ENCODE data around the gene CHRNB1. TPM values are rescaled to one million over a fixed set of nuclear protein-coding genes. Genes with fewer than 3 reads are reported as not detected.

CHRNB1 gene
- polyA plus RNA-seq, 1 donor (not counting 4 experiments of a cell fraction or from before 2014, with no cell fraction given), result 22.0 TPM

DNA sequence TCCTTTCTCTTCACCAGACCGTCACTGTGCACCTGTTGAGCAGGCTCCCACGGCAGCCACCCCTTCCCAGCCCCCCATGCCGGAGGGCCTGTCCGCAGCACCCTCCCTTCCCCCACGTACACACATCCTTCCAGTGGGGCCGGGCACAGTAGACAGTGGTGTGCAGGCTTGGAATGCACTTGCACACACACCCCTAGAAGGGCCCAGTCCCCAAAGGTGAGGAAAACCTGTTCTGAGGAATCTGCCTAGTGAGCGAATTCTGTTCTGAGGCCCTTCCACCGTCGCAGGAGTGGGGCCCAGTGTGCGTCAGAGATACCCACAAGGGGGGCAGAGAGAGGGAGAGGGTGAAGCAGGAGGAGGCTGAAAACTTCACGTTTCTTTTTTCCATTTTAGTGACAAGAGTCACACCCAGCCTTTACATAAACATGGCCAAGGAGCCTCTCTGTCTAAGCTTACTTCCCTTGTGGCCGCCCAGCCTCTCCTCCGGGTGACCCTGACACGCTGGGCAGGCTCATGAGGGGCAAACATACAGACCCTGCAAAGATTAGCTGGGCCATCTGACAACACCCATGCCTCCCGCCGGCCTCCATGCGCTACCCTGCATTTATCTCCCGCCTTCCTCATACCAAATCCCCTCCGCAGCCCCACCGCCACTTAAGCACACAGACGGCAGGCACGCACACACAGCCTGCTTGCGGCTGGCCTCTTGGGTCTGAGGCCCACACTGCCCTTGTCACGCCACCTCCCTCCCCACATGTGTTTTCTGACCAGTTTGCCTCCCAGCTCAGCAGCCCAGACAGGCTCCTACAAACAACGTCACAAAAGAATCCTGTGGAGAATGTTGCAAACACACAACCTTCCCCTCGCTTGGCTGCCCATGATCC, 32.8 kb downstream of the CHRNB1 start:
- H3K9ac ChIP-seq (ENCODE audit: control insufficient read depth, extremely low read depth, insufficient read depth, low read length), result peak overlapping the region; percentile 75
- no peaks in the 10 kb centered on the region for H3K27me3 ChIP-seq (ENCODE audit: control insufficient read depth, extremely low read depth, insufficient read depth, low read length)
- peaks cover 42% of the 10 kb centered on the region for H3K4me1 ChIP-seq (ENCODE audit: control insufficient read depth, extremely low read depth, insufficient read depth, low read length)
- peaks cover 10% of the 10 kb centered on the region for H4K20me1 ChIP-seq (ENCODE audit: control insufficient read depth, extremely low read depth, insufficient read depth, low read length)
- no peak overlapping the region for H2AFZ ChIP-seq (ENCODE audit: control insufficient read depth, low read length)
- peaks cover 6% of the 10 kb centered on the region for H3K9me1 ChIP-seq (ENCODE audit: control insufficient read depth, extremely low read depth, insufficient read depth, low read length)
- H3K79me2 ChIP-seq (ENCODE audit: control insufficient read depth, insufficient read depth, low read length), result peaks cover 63% of the 10 kb centered on the region
- H3K9me3 ChIP-seq (ENCODE audit: control insufficient read depth, low read depth, low read length), result no peaks in the 10 kb centered on the region
- no peak for FAIRE-seq
- DNase-seq (ENCODE audit: low read depth, low spot score), result no peak
- peak overlapping the region; percentile 99 for H3K4me2 ChIP-seq (ENCODE audit: control insufficient read depth, extremely low read depth, insufficient read depth, low read depth, low read length)
- dilution Hi-C loops (cut with MboI; ENCODE audit: extremely low pct_ligation_motif_present, low sequenced_read_pairs), result no loop called here
- H3K4me3 ChIP-seq (ENCODE audit: control insufficient read depth in 2 of 3, extremely low read depth in 1 of 3, insufficient read depth in 2 of 3, low read depth in 1 of 3, low read length in 3 of 3), result peak overlapping the region; percentile 67 to 82 (median 77)
- H3K36me3 ChIP-seq (ENCODE audit: control insufficient read depth in 2 of 2, extremely low read depth in 1 of 2, insufficient read depth in 2 of 2, low read length in 2 of 2), result no peaks in the 10 kb centered on the region
- no peak for TF ChIP-seq EZH2 (IDR thresholded peaks at IDR 0.05; ENCODE audit: low read length)
- TF ChIP-seq, protein P1, sequence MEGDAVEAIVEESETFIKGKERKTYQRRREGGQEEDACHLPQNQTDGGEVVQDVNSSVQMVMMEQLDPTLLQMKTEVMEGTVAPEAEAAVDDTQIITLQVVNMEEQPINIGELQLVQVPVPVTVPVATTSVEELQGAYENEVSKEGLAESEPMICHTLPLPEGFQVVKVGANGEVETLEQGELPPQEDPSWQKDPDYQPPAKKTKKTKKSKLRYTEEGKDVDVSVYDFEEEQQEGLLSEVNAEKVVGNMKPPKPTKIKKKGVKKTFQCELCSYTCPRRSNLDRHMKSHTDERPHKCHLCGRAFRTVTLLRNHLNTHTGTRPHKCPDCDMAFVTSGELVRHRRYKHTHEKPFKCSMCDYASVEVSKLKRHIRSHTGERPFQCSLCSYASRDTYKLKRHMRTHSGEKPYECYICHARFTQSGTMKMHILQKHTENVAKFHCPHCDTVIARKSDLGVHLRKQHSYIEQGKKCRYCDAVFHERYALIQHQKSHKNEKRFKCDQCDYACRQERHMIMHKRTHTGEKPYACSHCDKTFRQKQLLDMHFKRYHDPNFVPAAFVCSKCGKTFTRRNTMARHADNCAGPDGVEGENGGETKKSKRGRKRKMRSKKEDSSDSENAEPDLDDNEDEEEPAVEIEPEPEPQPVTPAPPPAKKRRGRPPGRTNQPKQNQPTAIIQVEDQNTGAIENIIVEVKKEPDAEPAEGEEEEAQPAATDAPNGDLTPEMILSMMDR (optimal IDR thresholded peaks at IDR 0.05 in 1 of 3, IDR thresholded peaks at IDR 0.05 in 1 of 3, conservative IDR thresholded peaks at IDR 0.05 in 1 of 3; ENCODE audit: extremely low read depth in 1 of 3, insufficient read depth in 2 of 3, low read length in 3 of 3), result no peak
- peak overlapping the region; percentile 95 for H3K27ac ChIP-seq (ENCODE audit: control insufficient read depth, insufficient read depth, low read length)

DNA sequence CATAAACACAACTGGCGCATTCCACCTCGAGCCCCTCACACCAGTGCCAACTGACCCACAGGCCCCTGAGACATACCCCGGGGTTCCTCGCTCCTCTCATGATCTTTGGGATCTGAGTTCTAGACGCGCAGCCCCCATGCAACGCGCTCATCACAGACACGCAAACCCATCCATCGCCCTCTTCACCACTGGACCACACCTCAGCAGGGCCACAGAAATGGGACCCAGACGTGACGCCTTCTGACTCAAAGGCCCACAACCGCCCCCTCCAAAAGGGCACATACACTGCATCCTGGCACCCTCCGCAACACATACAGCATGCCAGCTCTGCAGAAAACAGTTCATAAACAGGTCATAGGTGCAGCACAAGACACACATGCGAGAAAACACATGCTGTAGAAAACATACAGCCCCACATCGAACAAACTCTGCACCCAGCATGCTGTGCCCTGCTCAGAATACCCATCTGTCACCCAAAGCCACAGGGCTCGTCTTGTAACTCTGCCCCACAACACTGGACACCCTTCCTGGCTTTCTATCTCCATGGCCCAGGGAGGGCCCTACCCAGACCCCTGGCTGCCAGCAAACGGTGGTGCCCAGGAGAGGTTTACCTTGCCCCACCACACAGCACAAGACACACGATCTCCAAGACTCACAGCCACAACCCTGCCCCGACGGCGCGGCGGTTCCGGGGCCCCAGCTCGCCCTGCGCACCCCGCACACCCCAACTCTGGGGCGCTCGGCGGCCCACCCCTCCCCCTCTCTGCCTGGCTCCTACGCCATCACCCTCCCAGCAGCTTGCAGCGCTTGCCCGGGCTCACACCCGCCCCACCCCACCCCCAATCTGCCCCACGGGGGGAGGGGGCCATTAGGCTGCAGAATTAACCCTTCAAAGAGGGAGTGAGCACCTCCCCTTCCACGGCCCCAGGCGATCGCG, 33.7 kb downstream of the CHRNB1 start:
- Histone ChIP-seq H3K36me3 (ENCODE audit: control insufficient read depth in 2 of 2, extremely low read depth in 1 of 2, insufficient read depth in 2 of 2, low read length in 2 of 2) (no peaks in the 10 kb centered on the region), H2AFZ (ENCODE audit: control insufficient read depth, low read length) (no peak overlapping the region), H3K9ac (ENCODE audit: control insufficient read depth, extremely low read depth, insufficient read depth, low read length) (peak overlapping the region; percentile 75), H3K9me3 (ENCODE audit: control insufficient read depth, low read depth, low read length) (no peaks in the 10 kb centered on the region), H3K4me1 (ENCODE audit: control insufficient read depth, extremely low read depth, insufficient read depth, low read length) (peaks cover 46% of the 10 kb centered on the region), H3K27me3 (ENCODE audit: control insufficient read depth, extremely low read depth, insufficient read depth, low read length) (no peaks in the 10 kb centered on the region), H3K27ac (ENCODE audit: control insufficient read depth, insufficient read depth, low read length) (peak overlapping the region; percentile 95), H3K9me1 (ENCODE audit: control insufficient read depth, extremely low read depth, insufficient read depth, low read length) (peaks cover 6% of the 10 kb centered on the region), H4K20me1 (ENCODE audit: control insufficient read depth, extremely low read depth, insufficient read depth, low read length) (peaks cover 10% of the 10 kb centered on the region), H3K4me2 (ENCODE audit: control insufficient read depth, extremely low read depth, insufficient read depth, low read depth, low read length) (peak overlapping the region; percentile 99), H3K4me3 (ENCODE audit: control insufficient read depth in 2 of 3, extremely low read depth in 1 of 3, insufficient read depth in 2 of 3, low read depth in 1 of 3, low read length in 3 of 3) (peak overlapping the region; percentile 67 to 82 (median 77)), H3K79me2 (ENCODE audit: control insufficient read depth, insufficient read depth, low read length) (peaks cover 56% of the 10 kb centered on the region)
- DNase-seq (ENCODE audit: low read depth, low spot score), result no peak
- dilution Hi-C loops (cut with MboI; ENCODE audit: extremely low pct_ligation_motif_present, low sequenced_read_pairs), result no loop called here
- no peak for TF ChIP-seq EZH2 (IDR thresholded peaks at IDR 0.05; ENCODE audit: low read length)
- TF ChIP-seq, protein P1 (optimal IDR thresholded peaks at IDR 0.05 in 1 of 3, IDR thresholded peaks at IDR 0.05 in 1 of 3, conservative IDR thresholded peaks at IDR 0.05 in 1 of 3; ENCODE audit: extremely low read depth in 1 of 3, insufficient read depth in 2 of 3, low read length in 3 of 3), result no peak
- peak; percentile 36 for FAIRE-seq
